ENCODE data around the gene PSMD6.

Gene PSMD6

GRCh38 chr3:63980830-63981498 is 42.3 kb downstream of the PSMD6 start:
- H3K27ac ChIP-seq, result no peak overlapping the region

GRCh38 chr3:63980019-63980418 is 43.3 kb downstream of the PSMD6 start:
- TF ChIP-seq CTCF (IDR thresholded peaks at IDR 0.05) (no peak), ZFX (IDR thresholded peaks at IDR 0.05; ENCODE audit: borderline replicate concordance) (no peak)
- H3K27ac ChIP-seq, result no peak overlapping the region

More at GRCh38 chr3:63980830-63981498, 42.3 kb downstream of the PSMD6 start:
- TF ChIP-seq CTCF (IDR thresholded peaks at IDR 0.05) (no peak), ZFX (IDR thresholded peaks at IDR 0.05; ENCODE audit: borderline replicate concordance) (no peak)

- TF ChIP-seq CTCF (IDR thresholded peaks at IDR 0.05), result no peak
- TF ChIP-seq ZFX (IDR thresholded peaks at IDR 0.05; ENCODE audit: borderline replicate concordance), result no peak
- no peak overlapping the region for H3K27ac ChIP-seq
These were observed 44.0 kb downstream of the PSMD6 start for GRCh38 chr3:63979093-63979885.

- H3K27ac ChIP-seq, result no peak overlapping the region
- no peak for TF ChIP-seq ZFX (IDR thresholded peaks at IDR 0.05; ENCODE audit: borderline replicate concordance)
- no peak for TF ChIP-seq CTCF (IDR thresholded peaks at IDR 0.05)
These were observed 45.4 kb downstream of the PSMD6 start for GRCh38 chr3:63977893-63978292.

- no peak for TF ChIP-seq ZFX (IDR thresholded peaks at IDR 0.05; ENCODE audit: borderline replicate concordance)
- no peak for TF ChIP-seq CTCF (IDR thresholded peaks at IDR 0.05)
- no peak overlapping the region for H3K27ac ChIP-seq
These were observed 46.5 kb downstream of the PSMD6 start for GRCh38 chr3:63976872-63977200.

GRCh38 chr3:63976161-63976871 is 47.0 kb downstream of the PSMD6 start:
- TF ChIP-seq CTCF (IDR thresholded peaks at IDR 0.05) (no peak), ZFX (IDR thresholded peaks at IDR 0.05; ENCODE audit: borderline replicate concordance) (no peak)

More at GRCh38 chr3:63976161-63976871, 47.0 kb downstream of the PSMD6 start:
- H3K27ac ChIP-seq, result no peak overlapping the region

Data from 22Rv1 (cell line).